ENCODE results near the gene MACROD1.

Gene MACROD1

DNA sequence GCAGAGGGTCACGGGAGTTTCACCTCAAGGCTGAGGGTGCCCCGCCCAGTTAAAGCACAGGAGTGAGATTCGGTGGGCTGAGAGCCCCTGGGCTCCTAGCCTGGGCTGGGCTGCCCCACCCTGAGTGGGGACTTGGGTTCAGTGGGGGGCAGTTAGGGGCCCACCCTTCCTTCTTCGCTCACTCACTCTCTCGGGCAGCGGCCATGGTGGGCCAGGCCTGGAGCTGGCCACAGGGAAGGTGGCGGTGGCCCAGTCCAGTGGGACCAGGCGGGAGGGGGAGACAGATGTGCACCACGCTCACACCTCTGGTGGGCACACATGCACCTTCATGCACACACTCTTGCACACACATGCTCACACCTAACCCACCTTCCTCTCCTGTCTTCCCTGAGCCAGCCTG lies 124.1 kb downstream of the MACROD1 start:
- Histone ChIP-seq H3K9me3 (ENCODE audit: control insufficient read depth, insufficient read depth, low read length) (no peaks in the 10 kb centered on the region), H3K4me1 (ENCODE audit: control insufficient read depth, insufficient read depth, low read length) (no peaks in the 10 kb centered on the region; the same call in 1 of the 2 replicates), H3K27ac (ENCODE audit: low read length) (no peak overlapping the region), H3K4me3 (ENCODE audit: low read length) (no peak overlapping the region), H3K27me3 (ENCODE audit: control insufficient read depth, insufficient read depth, low read length) (peaks cover 39% of the 10 kb centered on the region), H3K36me3 (ENCODE audit: control insufficient read depth, insufficient read depth, low read length) (no peaks in the 10 kb centered on the region)
- no CpG with 5 or more reads among the region's 9 CpGs for WGBS (ENCODE audit: insufficient coverage, insufficient read length)
- DNase-seq (ENCODE audit: low read depth, low spot score): no peak

- Histone ChIP-seq H3K36me3 (ENCODE audit: control insufficient read depth, insufficient read depth, low read length) (no peaks in the 10 kb centered on the region), H3K4me1 (ENCODE audit: control insufficient read depth, insufficient read depth, low read length) (no peaks in the 10 kb centered on the region; the same call in 1 of the 2 replicates), H3K27ac (ENCODE audit: low read length) (no peak overlapping the region), H3K9me3 (ENCODE audit: control insufficient read depth, insufficient read depth, low read length) (no peaks in the 10 kb centered on the region), H3K4me3 (ENCODE audit: low read length) (no peak overlapping the region), H3K27me3 (ENCODE audit: control insufficient read depth, insufficient read depth, low read length) (peaks cover 43% of the 10 kb centered on the region)
- no peak for DNase-seq (ENCODE audit: low read depth, low spot score)
- no CpG with 5 or more reads among the region's 20 CpGs for WGBS (ENCODE audit: insufficient coverage, insufficient read length)
Measured at GRCh38 chr11:64040684-64041322, 125.1 kb downstream of the MACROD1 start.

DNA sequence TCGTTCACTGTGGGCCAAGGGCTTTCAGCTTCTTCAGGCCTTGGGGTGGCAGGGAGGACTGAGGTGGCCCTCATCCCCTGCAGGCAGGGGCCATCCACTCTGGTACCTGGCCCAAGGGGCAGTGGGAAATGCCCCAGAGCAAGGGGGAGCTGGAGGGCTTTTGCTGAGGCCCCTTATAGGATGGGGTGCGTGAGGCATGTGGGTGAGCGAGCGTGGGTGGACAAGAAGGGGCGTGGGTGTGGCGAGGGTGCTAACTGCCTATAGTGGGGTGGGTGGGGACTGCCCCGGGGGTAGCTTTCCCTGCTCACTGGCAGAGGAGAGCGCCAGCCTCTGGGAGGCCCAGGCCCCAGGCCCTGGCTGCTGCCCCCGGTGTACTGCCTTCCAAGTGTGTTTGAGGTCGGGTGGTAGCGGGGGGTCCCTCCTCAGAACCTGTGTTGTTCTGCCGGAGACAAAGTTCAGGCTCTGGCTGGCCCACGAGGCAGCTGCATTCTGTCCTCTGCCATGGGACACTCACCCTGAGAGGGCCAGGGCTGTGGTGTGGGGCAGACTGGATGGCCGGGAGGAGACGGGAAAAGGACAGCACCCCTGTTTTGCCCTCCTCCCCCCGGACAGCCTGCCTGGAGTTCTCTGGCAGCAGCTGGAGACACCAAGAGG lies 126.8 kb downstream of the MACROD1 start:
- Histone ChIP-seq H3K9me3 (ENCODE audit: control insufficient read depth, insufficient read depth, low read length) (no peaks in the 10 kb centered on the region), H3K27me3 (ENCODE audit: control insufficient read depth, insufficient read depth, low read length) (peaks cover 47% of the 10 kb centered on the region), H3K4me1 (ENCODE audit: control insufficient read depth, insufficient read depth, low read length) (peaks cover 2% of the 10 kb centered on the region; the same call in 1 of the 2 replicates), H3K4me3 (ENCODE audit: low read length) (no peak overlapping the region), H3K27ac (ENCODE audit: low read length) (no peak overlapping the region), H3K36me3 (ENCODE audit: control insufficient read depth, insufficient read depth, low read length) (no peaks in the 10 kb centered on the region)
- no peak for DNase-seq (ENCODE audit: low read depth, low spot score)
- no CpG with 5 or more reads among the region's 16 CpGs for WGBS (ENCODE audit: insufficient coverage, insufficient read length)

GRCh38 chr11:64038500-64038899 lies 127.4 kb downstream of the MACROD1 start:
- Histone ChIP-seq H3K4me1 (ENCODE audit: control insufficient read depth, insufficient read depth, low read length) (peaks cover 2% of the 10 kb centered on the region; the same call in 1 of the 2 replicates), H3K36me3 (ENCODE audit: control insufficient read depth, insufficient read depth, low read length) (no peaks in the 10 kb centered on the region), H3K27ac (ENCODE audit: low read length) (no peak overlapping the region), H3K27me3 (ENCODE audit: control insufficient read depth, insufficient read depth, low read length) (peaks cover 48% of the 10 kb centered on the region), H3K9me3 (ENCODE audit: control insufficient read depth, insufficient read depth, low read length) (no peaks in the 10 kb centered on the region), H3K4me3 (ENCODE audit: low read length) (no peak overlapping the region)
- no peak for DNase-seq (ENCODE audit: low read depth, low spot score)
- no CpG with 5 or more reads among the region's 4 CpGs for WGBS (ENCODE audit: insufficient coverage, insufficient read length)

DNA sequence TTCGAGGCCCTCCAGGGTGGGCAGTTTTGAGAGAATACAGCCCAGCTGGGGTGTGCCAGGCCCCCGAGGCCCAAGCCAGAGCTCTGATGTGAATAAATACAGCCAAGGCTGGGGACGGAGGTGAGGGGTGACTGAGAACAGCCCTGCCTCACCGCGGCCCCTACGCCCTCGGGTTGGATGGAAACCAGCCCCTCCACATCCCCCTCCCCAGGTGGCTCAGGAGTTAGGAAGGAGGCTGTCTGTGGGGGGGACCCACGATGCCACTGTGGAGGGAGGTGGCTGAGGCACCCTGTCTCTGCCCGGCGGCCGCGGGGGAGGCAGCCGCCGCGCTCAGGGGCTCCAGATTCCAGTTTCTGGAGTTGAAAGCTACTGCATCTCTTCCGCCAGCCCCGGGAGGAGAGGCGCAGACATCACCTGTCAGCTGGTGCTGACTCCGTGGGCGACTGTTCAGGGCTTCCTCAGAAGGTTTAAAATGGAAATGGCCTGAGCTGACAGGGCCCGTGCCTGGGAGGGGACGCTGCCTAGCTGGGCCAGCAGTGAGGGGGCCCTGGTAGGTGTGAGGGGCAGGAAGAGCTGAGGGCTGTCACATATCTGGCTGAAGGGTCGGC lies 128.8 kb downstream of the MACROD1 start:
- Histone ChIP-seq H3K27ac (ENCODE audit: low read length) (no peak overlapping the region), H3K4me1 (ENCODE audit: control insufficient read depth, insufficient read depth, low read length) (peaks cover 2% of the 10 kb centered on the region; the same call in 1 of the 2 replicates), H3K27me3 (ENCODE audit: control insufficient read depth, insufficient read depth, low read length) (peaks cover 51% of the 10 kb centered on the region), H3K9me3 (ENCODE audit: control insufficient read depth, insufficient read depth, low read length) (no peaks in the 10 kb centered on the region), H3K36me3 (ENCODE audit: control insufficient read depth, insufficient read depth, low read length) (no peaks in the 10 kb centered on the region), H3K4me3 (ENCODE audit: low read length) (no peak overlapping the region)
- WGBS (ENCODE audit: insufficient coverage, insufficient read length): no CpG with 5 or more reads among the region's 23 CpGs
- DNase-seq (ENCODE audit: low read depth, low spot score): no peak

DNA sequence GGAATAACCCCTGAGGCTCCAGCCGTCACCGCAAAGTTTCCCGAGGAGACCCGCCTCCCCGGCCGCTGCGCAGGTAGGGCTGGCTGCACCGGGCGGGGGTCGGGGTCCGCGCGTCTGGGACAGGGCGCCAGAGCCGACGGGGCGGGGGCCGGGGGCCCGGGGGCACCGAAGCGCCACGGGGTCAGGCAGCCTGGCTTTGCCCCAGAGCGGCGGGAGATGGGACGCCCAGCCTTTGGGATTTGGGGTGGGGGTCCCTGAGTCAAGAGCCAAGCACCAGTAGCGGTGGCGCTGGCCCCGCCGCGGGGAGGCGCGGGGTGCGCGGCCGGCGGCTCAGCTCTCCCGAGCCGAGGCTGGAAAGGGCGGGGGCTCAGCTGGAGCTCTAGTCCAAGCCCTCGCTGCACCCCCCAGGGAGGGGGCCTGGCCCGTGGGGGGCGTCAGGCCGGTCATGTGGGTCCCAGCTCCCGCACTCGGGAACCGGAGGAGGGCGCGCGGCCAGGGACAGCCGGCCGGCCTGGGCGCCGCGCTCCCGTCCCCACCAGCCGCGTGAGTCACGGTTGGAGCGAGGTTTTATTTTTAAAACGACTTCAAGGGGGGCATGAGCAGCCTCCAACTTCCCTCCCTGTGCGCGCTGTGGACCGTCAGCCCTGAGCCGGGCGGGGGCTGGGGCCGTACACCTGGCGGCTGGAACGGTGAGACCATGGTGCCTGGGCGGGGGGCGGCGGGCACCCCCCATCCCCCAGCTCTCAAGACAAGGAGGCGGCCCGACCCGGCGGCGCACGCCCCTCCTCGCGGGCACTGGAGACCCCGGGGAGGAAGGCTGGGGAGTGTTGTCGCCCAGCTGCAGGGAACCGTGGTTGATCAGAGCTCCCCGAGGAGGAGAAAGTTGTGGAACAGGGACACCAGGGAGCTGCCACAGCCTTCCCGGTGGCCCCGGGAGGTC lies 129.6 kb downstream of the MACROD1 start:
- Histone ChIP-seq H3K27me3 (ENCODE audit: control insufficient read depth, insufficient read depth, low read length) (peaks cover 52% of the 10 kb centered on the region), H3K4me1 (ENCODE audit: control insufficient read depth, insufficient read depth, low read length) (0 out of 2 replicates have a peak, but pooled peaks cover 2% of the 10 kb centered on the region), H3K36me3 (ENCODE audit: control insufficient read depth, insufficient read depth, low read length) (no peaks in the 10 kb centered on the region), H3K9me3 (ENCODE audit: control insufficient read depth, insufficient read depth, low read length) (no peaks in the 10 kb centered on the region), H3K4me3 (ENCODE audit: low read length) (peak overlapping the region; percentile 16; the same call in 1 of the 2 replicates), H3K27ac (ENCODE audit: low read length) (no peak overlapping the region)
- WGBS (ENCODE audit: insufficient coverage, insufficient read length): no CpG with 5 or more reads among the region's 85 CpGs
- no peak for DNase-seq (ENCODE audit: low read depth, low spot score)

DNA sequence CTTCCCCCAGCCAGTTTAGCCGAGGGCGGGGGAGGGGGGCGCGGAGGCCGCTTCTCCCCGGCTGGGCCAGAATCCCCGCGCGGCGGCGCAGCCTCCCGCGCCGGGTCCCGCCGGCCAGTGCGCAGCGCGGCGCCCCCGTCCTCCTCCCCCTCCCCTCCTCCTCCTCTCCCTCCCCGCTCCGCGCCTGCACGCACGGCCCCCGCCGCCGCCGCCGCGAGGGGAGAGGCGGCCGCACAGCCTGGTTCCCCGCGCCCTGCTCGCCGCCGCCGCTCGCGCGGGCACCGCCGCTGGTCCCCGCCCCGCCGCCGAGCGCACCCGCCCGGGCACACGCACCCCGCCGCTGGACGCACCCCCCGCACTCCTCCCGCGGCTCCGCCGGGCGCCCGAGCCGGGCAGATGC lies 130.3 kb downstream of the MACROD1 start, which contains the start of gene FLRT1:
Gene FLRT1 (plus strand): TSS at position 356 of the 400 bp plus-strand sequence. CDS start 80,337 bp downstream, outside the sequence.
- Histone ChIP-seq H3K4me3 (ENCODE audit: low read length) (peak within 1 kb of the TSS; percentile 16; the same call in 1 of the 2 replicates), H3K9me3 (ENCODE audit: control insufficient read depth, insufficient read depth, low read length) (no peaks in the 10 kb centered on the region), H3K27me3 (ENCODE audit: control insufficient read depth, insufficient read depth, low read length) (peaks cover 53% of the 10 kb centered on the region), H3K27ac (ENCODE audit: low read length) (no peak within 1 kb of the TSS), H3K36me3 (ENCODE audit: control insufficient read depth, insufficient read depth, low read length) (no peaks in the 10 kb centered on the region), H3K4me1 (ENCODE audit: control insufficient read depth, insufficient read depth, low read length) (0 out of 2 replicates have a peak, but pooled peaks cover 2% of the 10 kb centered on the region)
- DNase-seq (ENCODE audit: low read depth, low spot score): no peak
- no CpG with 5 or more reads among the region's 64 CpGs for WGBS (ENCODE audit: insufficient coverage, insufficient read length)

DNA sequence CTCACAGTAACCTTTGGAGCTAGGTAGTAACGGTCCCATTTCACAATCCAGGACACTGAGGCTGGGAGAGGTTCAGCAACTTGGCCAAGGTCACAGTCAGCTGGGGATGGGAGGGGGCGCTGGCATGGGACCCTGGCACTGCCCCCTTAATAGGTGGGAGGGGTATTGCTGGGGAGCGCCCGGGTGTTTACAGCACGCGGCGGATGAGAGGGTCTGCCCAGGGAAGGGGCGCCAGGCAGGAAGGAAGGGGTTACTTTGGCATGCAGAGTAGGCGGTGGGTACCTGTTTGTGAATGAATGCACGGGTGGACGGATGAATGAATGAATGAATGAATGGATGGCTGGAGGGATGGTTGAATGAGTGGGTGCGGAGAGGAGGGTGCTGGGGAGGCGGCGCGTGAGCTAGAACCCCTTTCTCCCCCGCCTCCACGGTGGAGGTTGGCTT lies 130.8 kb downstream of the MACROD1 start:
- H3K36me3 ChIP-seq (ENCODE audit: control insufficient read depth, insufficient read depth, low read length): no peaks in the 10 kb centered on the region
- H3K9me3 ChIP-seq (ENCODE audit: control insufficient read depth, insufficient read depth, low read length): no peaks in the 10 kb centered on the region
- H3K4me3 ChIP-seq (ENCODE audit: low read length): peak overlapping the region; percentile 1; the same call in 1 of the 2 replicates
- H3K27me3 ChIP-seq (ENCODE audit: control insufficient read depth, insufficient read depth, low read length): peaks cover 52% of the 10 kb centered on the region
- 0 out of 2 replicates have a peak, but pooled peaks cover 2% of the 10 kb centered on the region for H3K4me1 ChIP-seq (ENCODE audit: control insufficient read depth, insufficient read depth, low read length)
- no peak for DNase-seq (ENCODE audit: low read depth, low spot score)
- no peak overlapping the region for H3K27ac ChIP-seq (ENCODE audit: low read length)
- no CpG with 5 or more reads among the region's 17 CpGs for WGBS (ENCODE audit: insufficient coverage, insufficient read length)

DNA sequence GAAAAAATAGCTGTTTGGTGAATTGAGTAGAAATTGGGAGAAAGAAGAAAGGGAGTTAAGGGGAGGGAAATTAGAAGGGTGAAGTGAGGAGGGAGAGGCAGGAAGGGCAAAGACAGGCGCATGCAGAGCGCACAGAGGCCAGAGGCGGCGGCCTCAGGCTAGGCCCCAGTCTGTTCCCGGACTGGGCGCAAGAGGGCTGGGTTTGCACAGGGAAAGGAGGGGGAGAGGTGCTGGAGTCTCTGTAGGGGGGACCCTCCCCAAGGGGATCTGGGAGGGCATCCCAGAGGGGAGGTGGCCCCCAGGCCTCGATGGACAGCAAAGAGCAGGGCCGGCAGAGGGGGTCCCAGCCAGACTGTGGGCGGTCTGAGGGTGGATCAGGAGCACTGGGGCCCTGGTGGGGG lies 131.5 kb downstream of the MACROD1 start:
- DNase-seq (ENCODE audit: low read depth, low spot score): no peak
- Histone ChIP-seq H3K4me1 (ENCODE audit: control insufficient read depth, insufficient read depth, low read length) (0 out of 2 replicates have a peak, but pooled peaks cover 2% of the 10 kb centered on the region), H3K36me3 (ENCODE audit: control insufficient read depth, insufficient read depth, low read length) (no peaks in the 10 kb centered on the region), H3K9me3 (ENCODE audit: control insufficient read depth, insufficient read depth, low read length) (no peaks in the 10 kb centered on the region), H3K4me3 (ENCODE audit: low read length) (no peak overlapping the region), H3K27ac (ENCODE audit: low read length) (no peak overlapping the region), H3K27me3 (ENCODE audit: control insufficient read depth, insufficient read depth, low read length) (peaks cover 50% of the 10 kb centered on the region)
- no CpG with 5 or more reads among the region's 9 CpGs for WGBS (ENCODE audit: insufficient coverage, insufficient read length)
